GM12878 (cell line): Measurements from ENCODE around the gene PHACTR3.

Source experiments
- CEBPB ChIP-seq, 2 experiments: fragments of 150-350 bp in 1 of 2; IDR thresholded peaks; 2 replicates each; pipeline ENCODE4 v1.6.1; 2012 to 2014; ENCODE audit warnings: low read depth in 2 of 2, low read length in 2 of 2, borderline replicate concordance in 1 of 2, inconsistent platforms in 1 of 2
- EZH2 ChIP-seq: IDR thresholded peaks from 2 replicates; pipeline ENCODE4 v1.6.1; 2012; ENCODE audit warnings: low read depth, mild to moderate bottlenecking, control low read depth, inconsistent platforms, low read length, borderline replicate concordance; ENCODE audit not compliant: control insufficient read depth
- FOXM1 ChIP-seq: IDR thresholded peaks from 2 replicates; pipeline ENCODE4 v1.6.1; 2012; ENCODE audit warnings: low read depth, mild to moderate bottlenecking, inconsistent platforms, low read length, moderate library complexity
- JUND ChIP-seq: IDR thresholded peaks from 2 replicates; pipeline ENCODE4 v1.6.1; 2012; ENCODE audit warnings: low read depth, mild to moderate bottlenecking, low read length, improper control_type of control experiment, moderate library complexity
- NR2C2 ChIP-seq: IDR thresholded peaks from 2 replicates; pipeline ENCODE4 v1.6.1; 2011; ENCODE audit warnings: borderline replicate concordance, low read depth; ENCODE audit not compliant: control insufficient read depth, insufficient read length
- RAD51 ChIP-seq: fragments of 450-650 bp; IDR thresholded peaks from 2 replicates; pipeline ENCODE4 v1.6.1; 2016; ENCODE audit warnings: moderate library complexity, mild to moderate bottlenecking, inconsistent platforms
- TF ChIP-seq, protein P1 (sequence below), 3 experiments: IDR thresholded peaks in 2 of 3; conservative IDR thresholded peaks in 1 of 3; 2 replicates each; pipeline ENCODE4 v1.5.1; 2011; ENCODE audit warnings: low read depth in 3 of 3, low read length in 3 of 3, mild to moderate bottlenecking in 3 of 3, control low read depth in 2 of 3, moderate library complexity in 2 of 3, inconsistent platforms in 1 of 3, mixed read lengths in 1 of 3; ENCODE audit not compliant: control insufficient read depth in 2 of 3, insufficient read depth in 1 of 3; ENCODE audit errors: extremely low read depth in 1 of 3
- TF ChIP-seq, protein P2 (sequence below): IDR thresholded peaks from 2 replicates; pipeline ENCODE4 v1.6.1; 2012; ENCODE audit warnings: low read length, inconsistent platforms

DNA sequence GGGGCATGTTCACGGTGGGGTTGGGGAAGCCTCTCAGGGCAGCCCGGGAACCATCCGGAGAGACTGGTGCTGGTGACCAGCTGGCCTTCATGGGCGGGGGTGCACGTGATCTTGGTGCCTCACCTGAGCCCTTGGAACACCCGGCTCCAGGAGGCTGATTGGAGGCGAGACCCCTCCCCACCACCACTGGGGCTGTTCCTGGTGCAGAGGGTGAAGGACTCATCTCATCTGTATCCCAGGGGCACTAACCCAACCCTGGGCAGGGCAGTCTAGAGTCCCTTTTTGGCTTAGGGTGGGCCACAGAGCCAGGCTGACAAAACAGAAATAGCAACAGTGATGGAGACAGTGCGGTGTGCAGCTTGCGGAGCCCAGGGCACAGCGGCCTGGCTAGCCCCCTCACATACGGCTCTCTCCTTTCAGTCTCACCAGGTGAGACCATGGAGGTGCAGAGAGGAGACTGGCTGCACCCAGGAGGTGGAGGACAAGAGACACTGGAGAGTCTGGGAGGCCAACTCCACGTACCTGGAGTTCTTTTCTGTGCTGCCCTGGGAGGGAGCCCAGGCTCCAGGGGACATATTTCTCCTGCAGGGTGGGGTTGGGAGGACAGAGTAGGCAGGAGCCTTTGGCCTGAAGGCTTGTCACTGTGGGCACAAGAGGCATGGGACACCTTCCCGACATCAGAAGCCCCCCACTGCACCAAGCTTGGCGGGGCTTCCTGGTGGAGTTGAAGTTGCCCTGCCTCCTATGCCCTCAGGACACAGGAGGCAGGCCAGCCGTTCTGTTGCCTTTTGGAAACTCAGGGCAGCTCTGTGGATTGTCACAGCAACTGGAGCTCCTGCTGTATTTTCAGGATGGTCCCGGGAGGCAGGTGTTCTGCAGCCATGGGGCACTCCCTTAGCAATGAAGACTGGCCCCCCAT lies 223.1 kb downstream of the PHACTR3 start:
- TF ChIP-seq EZH2, result no peak
- TF ChIP-seq, protein P1, sequence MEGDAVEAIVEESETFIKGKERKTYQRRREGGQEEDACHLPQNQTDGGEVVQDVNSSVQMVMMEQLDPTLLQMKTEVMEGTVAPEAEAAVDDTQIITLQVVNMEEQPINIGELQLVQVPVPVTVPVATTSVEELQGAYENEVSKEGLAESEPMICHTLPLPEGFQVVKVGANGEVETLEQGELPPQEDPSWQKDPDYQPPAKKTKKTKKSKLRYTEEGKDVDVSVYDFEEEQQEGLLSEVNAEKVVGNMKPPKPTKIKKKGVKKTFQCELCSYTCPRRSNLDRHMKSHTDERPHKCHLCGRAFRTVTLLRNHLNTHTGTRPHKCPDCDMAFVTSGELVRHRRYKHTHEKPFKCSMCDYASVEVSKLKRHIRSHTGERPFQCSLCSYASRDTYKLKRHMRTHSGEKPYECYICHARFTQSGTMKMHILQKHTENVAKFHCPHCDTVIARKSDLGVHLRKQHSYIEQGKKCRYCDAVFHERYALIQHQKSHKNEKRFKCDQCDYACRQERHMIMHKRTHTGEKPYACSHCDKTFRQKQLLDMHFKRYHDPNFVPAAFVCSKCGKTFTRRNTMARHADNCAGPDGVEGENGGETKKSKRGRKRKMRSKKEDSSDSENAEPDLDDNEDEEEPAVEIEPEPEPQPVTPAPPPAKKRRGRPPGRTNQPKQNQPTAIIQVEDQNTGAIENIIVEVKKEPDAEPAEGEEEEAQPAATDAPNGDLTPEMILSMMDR (IDR thresholded peaks at IDR 0.05 in 2 of 3, conservative IDR thresholded peaks at IDR 0.05 in 1 of 3; ENCODE audit: control insufficient read depth in 2 of 3, extremely low read depth in 1 of 3, insufficient read depth in 1 of 3, low read depth in 3 of 3, low read length in 3 of 3), result no peak
- TF ChIP-seq FOXM1, result no peak
- no peak for TF ChIP-seq CEBPB (IDR thresholded peaks at IDR 0.05; ENCODE audit: borderline replicate concordance in 1 of 2, low read depth in 2 of 2, low read length in 2 of 2)
- no peak for TF ChIP-seq RAD51
- no peak for TF ChIP-seq JUND
- no peak for TF ChIP-seq NR2C2
- TF ChIP-seq, protein P2, sequence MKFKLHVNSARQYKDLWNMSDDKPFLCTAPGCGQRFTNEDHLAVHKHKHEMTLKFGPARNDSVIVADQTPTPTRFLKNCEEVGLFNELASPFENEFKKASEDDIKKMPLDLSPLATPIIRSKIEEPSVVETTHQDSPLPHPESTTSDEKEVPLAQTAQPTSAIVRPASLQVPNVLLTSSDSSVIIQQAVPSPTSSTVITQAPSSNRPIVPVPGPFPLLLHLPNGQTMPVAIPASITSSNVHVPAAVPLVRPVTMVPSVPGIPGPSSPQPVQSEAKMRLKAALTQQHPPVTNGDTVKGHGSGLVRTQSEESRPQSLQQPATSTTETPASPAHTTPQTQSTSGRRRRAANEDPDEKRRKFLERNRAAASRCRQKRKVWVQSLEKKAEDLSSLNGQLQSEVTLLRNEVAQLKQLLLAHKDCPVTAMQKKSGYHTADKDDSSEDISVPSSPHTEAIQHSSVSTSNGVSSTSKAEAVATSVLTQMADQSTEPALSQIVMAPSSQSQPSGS, result no peak
